H9 (cell line): ENCODE data around the gene DRD4. TPM values are rescaled to one million over a fixed set of nuclear protein-coding genes. Genes with fewer than 3 reads are reported as not detected.
A peak's percentile ranks its signal among the peaks of the same experiment; 100 is the strongest.

Source experiments
- DNase-seq: peaks from one replicate; pipeline ENCODE4 v3.0.0-alpha.2; 2017
- H2AFZ ChIP-seq: one replicate; pipeline ENCODE4 v1.6.1; 2013; ENCODE audit warnings: mild to moderate bottlenecking, low read length, control low read depth, moderate library complexity
- H2AK5ac ChIP-seq: 2 replicates; pipeline ENCODE4 v1.6.1; 2013; ENCODE audit warnings: low read length, control low read depth, mixed read lengths; ENCODE audit not compliant: insufficient read length
- H2BK120ac ChIP-seq: one replicate; pipeline ENCODE4 v1.6.1; 2013; ENCODE audit warnings: low read depth, mild to moderate bottlenecking, low read length, control low read depth, inconsistent platforms; ENCODE audit not compliant: poor library complexity, severe bottlenecking
- H2BK12ac ChIP-seq: 2 replicates; pipeline ENCODE4 v1.6.1; 2013; ENCODE audit warnings: low read length, control low read depth, mixed read lengths, low read depth; ENCODE audit not compliant: insufficient read length
- H2BK15ac ChIP-seq: 2 replicates; pipeline ENCODE4 v1.6.1; 2013; ENCODE audit warnings: low read depth, low read length, control low read depth
- H2BK20ac ChIP-seq: one replicate; pipeline ENCODE4 v1.6.1; 2013; ENCODE audit warnings: low read depth, mild to moderate bottlenecking, low read length, control low read depth, inconsistent platforms; ENCODE audit not compliant: poor library complexity, severe bottlenecking
- H2BK5ac ChIP-seq: 2 replicates; pipeline ENCODE4 v1.6.1; 2013; ENCODE audit warnings: low read length, control low read depth, mixed read lengths; ENCODE audit not compliant: insufficient read length
- H3K14ac ChIP-seq: 2 replicates; pipeline ENCODE4 v1.6.1; 2013; ENCODE audit warnings: low read length, control low read depth; ENCODE audit not compliant: insufficient read depth
- H3K18ac ChIP-seq: 2 replicates; pipeline ENCODE4 v1.6.1; 2013; ENCODE audit warnings: low read depth, mild to moderate bottlenecking, mixed read lengths, low read length, control low read depth; ENCODE audit not compliant: insufficient read length
- H3K23ac ChIP-seq: 2 replicates; pipeline ENCODE4 v1.6.1; 2013; ENCODE audit warnings: low read length, control low read depth, mixed read lengths, low read depth; ENCODE audit not compliant: insufficient read length
- H3K23me2 ChIP-seq: 2 replicates; pipeline ENCODE4 v1.6.1; 2013; ENCODE audit warnings: low read depth, mild to moderate bottlenecking, mixed read lengths, low read length, control low read depth; ENCODE audit not compliant: insufficient read length, poor library complexity, severe bottlenecking
- H3K27ac ChIP-seq: 2 replicates; pipeline ENCODE4 v1.5.1; 2013; ENCODE audit warnings: low read length, control low read depth, mixed read lengths, low read depth; ENCODE audit not compliant: insufficient read length
- H3K27me3 ChIP-seq: 2 replicates; pipeline ENCODE4 v1.6.1; 2013; ENCODE audit warnings: low read length, control low read depth, inconsistent platforms; ENCODE audit not compliant: insufficient read depth
- H3K4ac ChIP-seq: 2 replicates; pipeline ENCODE4 v1.6.1; 2013; ENCODE audit warnings: low read depth, mild to moderate bottlenecking, control low read depth, inconsistent platforms, low read length, moderate library complexity
- H3K4me1 ChIP-seq: 2 replicates; pipeline ENCODE4 v1.6.1; 2013; ENCODE audit warnings: low read length, control low read depth, inconsistent platforms; ENCODE audit not compliant: insufficient read depth
- H3K4me2 ChIP-seq: 2 replicates; pipeline ENCODE4 v1.6.1; 2013; ENCODE audit warnings: low read length, control low read depth, mixed read lengths; ENCODE audit not compliant: insufficient read length, insufficient read depth
- H3K56ac ChIP-seq: 2 replicates; pipeline ENCODE4 v1.6.1; 2013; ENCODE audit warnings: low read depth, mild to moderate bottlenecking, mixed read lengths, low read length, control low read depth; ENCODE audit not compliant: insufficient read length
- H3K79me1 ChIP-seq: 2 replicates; pipeline ENCODE4 v1.6.1; 2013; ENCODE audit warnings: low read depth, mild to moderate bottlenecking, moderate library complexity, low read length, control low read depth, inconsistent platforms; ENCODE audit not compliant: insufficient read depth, poor library complexity, severe bottlenecking
- H3K79me2 ChIP-seq: 2 replicates; pipeline ENCODE4 v1.6.1; 2013; ENCODE audit warnings: low read length, control low read depth, inconsistent platforms; ENCODE audit not compliant: insufficient read depth
- H3K9ac ChIP-seq: 2 replicates; pipeline ENCODE4 v1.6.1; 2013; ENCODE audit warnings: low read length, control low read depth, mixed read lengths; ENCODE audit not compliant: insufficient read length; ENCODE audit errors: extremely low read depth
- H3K9me3 ChIP-seq: one replicate; pipeline ENCODE4 v1.6.1; 2013; ENCODE audit warnings: low read depth, low read length, inconsistent platforms; ENCODE audit not compliant: control insufficient read depth
- H3T11ph ChIP-seq: one replicate; pipeline ENCODE4 v1.6.1; 2013; ENCODE audit warnings: mild to moderate bottlenecking, low read length, control low read depth, inconsistent platforms
- H4K20me1 ChIP-seq: one replicate; pipeline ENCODE4 v1.6.1; 2013; ENCODE audit not compliant: control insufficient read depth, insufficient read length, insufficient read depth
- H4K5ac ChIP-seq: 2 replicates; pipeline ENCODE4 v1.6.1; 2013; ENCODE audit warnings: low read depth, mild to moderate bottlenecking, mixed read lengths, low read length, control low read depth; ENCODE audit not compliant: insufficient read length
- H4K8ac ChIP-seq: replicated peaks from 2 replicates; pipeline ENCODE4 v1.6.1; 2013; ENCODE audit warnings: low read length, control low read depth, mixed read lengths, low read depth; ENCODE audit not compliant: insufficient read length
- H4K91ac ChIP-seq: 2 replicates; pipeline ENCODE4 v1.6.1; 2013; ENCODE audit warnings: low read depth, mild to moderate bottlenecking, moderate library complexity, mixed read lengths, low read length, control low read depth; ENCODE audit not compliant: insufficient read length
- H3K27ac Mint-ChIP-seq, 3 experiments: 2 replicates in 2 of 3; 3 replicates in 1 of 3; pipeline ENCODE4 v1.8.0; 2020 to 2021; ENCODE audit warnings: mixed read lengths in 3 of 3, mild to moderate bottlenecking in 1 of 3, moderate library complexity in 1 of 3
- H3K27me3 Mint-ChIP-seq: 2 replicates; pipeline ENCODE4 v1.8.0; 2021; ENCODE audit warnings: low read depth, mild to moderate bottlenecking, moderate library complexity, mixed read lengths
- H3K36me3 Mint-ChIP-seq, 3 experiments: 2 replicates in 2 of 3; 3 replicates in 1 of 3; pipeline ENCODE4 v1.8.0; 2020 to 2021; ENCODE audit warnings: low read depth in 3 of 3, mixed read lengths in 3 of 3; ENCODE audit not compliant: insufficient read depth in 1 of 3
- H3K4me1 Mint-ChIP-seq, 2 experiments: 2 replicates each; pipeline ENCODE4 v1.8.0; 2020; ENCODE audit warnings: mixed read lengths in 2 of 2
- H3K4me3 Mint-ChIP-seq, 2 experiments: 2 replicates in 1 of 2; 3 replicates in 1 of 2; pipeline ENCODE4 v1.8.0; 2020 to 2021; ENCODE audit warnings: mild to moderate bottlenecking in 2 of 2, mixed read lengths in 2 of 2, moderate library complexity in 1 of 2
- H3K9me3 Mint-ChIP-seq, 2 experiments: 2 replicates in 1 of 2; 3 replicates in 1 of 2; pipeline ENCODE4 v1.8.0; 2020; ENCODE audit warnings: mild to moderate bottlenecking in 2 of 2, mixed read lengths in 2 of 2, moderate library complexity in 1 of 2
- CTCF ChIP-seq: fragments of 200-600 bp; sonication (generic); conservative IDR thresholded peaks from 3 replicates; pipeline ENCODE4 v1.8.0; 2021; ENCODE audit warnings: antibody characterized with exemption, mild to moderate bottlenecking
- WGBS: extraction: QIAGEN DNeasy Blood & Tissue Kit; methylation state at CpG from one replicate; pipeline ENCODE4 v1.1.7; 2013; ENCODE audit warnings: missing lambda C conversion rate, low lambda C conversion rate, mixed read lengths; ENCODE audit not compliant: insufficient read length; ENCODE audit errors: extremely low coverage; 5-methylcytosine and 5-hydroxymethylcytosine counted together
- total RNA-seq: library from RNA; stranded (reverse); gene quantifications from 2 replicates; pipeline ENCODE4 v1.2.1, GENCODE V29; 2021

The DRD4 gene
- total RNA-seq, 1 experiment from 2014 or later, result 6.8 TPM

GRCh38 chr11:627308-627576 is 9.8 kb upstream of the DRD4 start:
- Histone ChIP-seq H3K4me2 (peak overlapping the region; percentile 40), H3K27ac (no peak overlapping the region), H4K20me1 (no peaks in the 10 kb centered on the region), H2BK15ac (no peak overlapping the region), H2BK120ac (no peak overlapping the region), H3K18ac (no peak overlapping the region), H4K8ac (no peak overlapping the region), H2BK5ac (no peak overlapping the region), H3K9ac (no peak overlapping the region), H2BK20ac (no peak overlapping the region), H3K4ac (no peak overlapping the region), H2AFZ (no peak overlapping the region), H3T11ph (no peak overlapping the region), H4K5ac (no peak overlapping the region), H3K27me3 (peaks cover 6% of the 10 kb centered on the region; the same call in 1 of the 2 replicates), H2BK12ac (no peak overlapping the region), H2AK5ac (no peak overlapping the region), H3K79me2 (no peaks in the 10 kb centered on the region), H3K56ac (no peak overlapping the region), H3K14ac (no peak overlapping the region), H3K23me2 (no peaks in the 10 kb centered on the region), H3K23ac (no peak overlapping the region), H3K4me1 (no peaks in the 10 kb centered on the region), H4K91ac (no peak overlapping the region), H3K79me1 (no peaks in the 10 kb centered on the region), H3K9me3 (no peaks in the 10 kb centered on the region)
- Mint-ChIP-seq H3K9me3 (no peaks in the 10 kb centered on the region; a peak in 1 of 5 replicates), H3K27ac (no peak overlapping the region), H3K36me3 (peaks cover 0 to under 1% (median 0%) of the 10 kb centered on the region in 3 experiments; a peak in 3 of 7 replicates), H3K4me1 (peaks cover 9 to 24% of the 10 kb centered on the region in 2 experiments), H3K27me3 (peaks cover 28% of the 10 kb centered on the region), H3K4me3 (peak overlapping the region in 1 of 2 experiments; percentile 27; a peak in 2 of 5 replicates)
- WGBS, result no CpG with 5 or more reads among the region's 28 CpGs
- DNase-seq, result no peak
- no peak for TF ChIP-seq CTCF
